GM19324 (cell line): ENCODE results near the gene FOXB1.

Experiments used
- ATAC-seq: cut with Tn5 transposase; IDR thresholded peaks from one replicate; pipeline ENCODE4 v1.9.1; 2021; ENCODE audit warnings: mild to moderate bottlenecking, moderate library complexity; ENCODE audit not compliant: unreplicated experiment, low FRiP score

Gene FOXB1

DNA sequence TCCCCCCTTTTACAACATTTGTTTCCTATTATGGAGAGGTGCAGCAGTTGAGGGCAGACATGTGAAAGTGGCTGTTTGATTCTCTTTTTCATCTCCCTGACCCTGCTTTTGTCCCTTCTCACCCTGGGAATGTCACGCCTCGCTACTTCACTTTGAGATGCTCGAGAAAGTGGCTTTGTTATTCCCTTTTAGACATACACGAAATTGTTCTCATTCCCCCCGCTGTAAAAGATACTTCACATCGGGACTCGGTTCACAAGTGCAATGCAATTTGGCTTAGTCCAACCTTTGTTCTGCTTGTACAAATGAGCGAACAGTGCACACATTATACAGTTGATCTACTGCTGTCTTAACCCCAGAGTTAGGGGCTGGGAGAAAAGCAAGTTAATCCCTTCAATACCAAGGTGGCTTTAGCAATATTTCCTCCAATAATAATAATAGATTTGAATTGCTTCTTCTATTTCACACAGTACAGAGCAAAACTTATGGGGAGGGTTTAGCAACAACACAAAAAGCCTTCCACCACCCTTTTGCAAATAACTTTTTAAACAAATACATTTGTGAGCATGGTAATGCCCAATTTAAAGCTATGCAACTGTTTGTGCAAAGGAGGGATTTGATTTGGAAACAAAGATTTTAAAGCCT lies 5.7 kb upstream of the FOXB1 start:
- no peak for ATAC-seq

DNA sequence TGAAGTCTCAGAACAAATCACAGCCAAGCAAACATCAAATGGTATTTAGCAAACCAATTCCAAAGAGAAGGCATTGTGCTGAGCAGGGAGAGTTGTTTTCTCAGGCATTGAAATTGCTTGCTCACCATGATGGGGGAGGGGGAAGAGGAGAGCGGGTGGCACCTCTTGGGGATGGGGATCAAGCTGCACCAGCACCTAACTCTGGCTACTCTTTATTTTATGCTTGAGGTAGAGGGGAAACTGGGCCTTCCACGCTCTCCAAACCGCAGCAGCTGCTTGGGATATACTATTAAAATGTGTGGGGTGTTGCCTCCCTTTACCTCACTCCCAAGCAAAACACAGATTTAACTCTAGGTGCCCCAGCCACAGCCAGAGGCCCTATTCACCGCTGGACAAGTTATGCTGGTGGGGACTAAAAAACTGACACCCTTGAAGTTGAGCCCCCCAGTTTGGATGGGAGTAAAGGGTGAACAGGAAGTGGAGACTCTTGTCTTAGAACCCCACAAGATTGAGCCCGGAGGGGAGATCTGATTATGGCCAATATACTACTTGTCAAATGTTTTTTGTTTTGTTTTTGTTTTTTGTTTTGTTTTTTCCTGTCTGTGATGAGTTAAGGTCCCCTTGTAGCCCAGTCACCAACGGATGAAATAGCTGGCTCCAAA lies 5.0 kb upstream of the FOXB1 start:
- no peak for ATAC-seq

DNA sequence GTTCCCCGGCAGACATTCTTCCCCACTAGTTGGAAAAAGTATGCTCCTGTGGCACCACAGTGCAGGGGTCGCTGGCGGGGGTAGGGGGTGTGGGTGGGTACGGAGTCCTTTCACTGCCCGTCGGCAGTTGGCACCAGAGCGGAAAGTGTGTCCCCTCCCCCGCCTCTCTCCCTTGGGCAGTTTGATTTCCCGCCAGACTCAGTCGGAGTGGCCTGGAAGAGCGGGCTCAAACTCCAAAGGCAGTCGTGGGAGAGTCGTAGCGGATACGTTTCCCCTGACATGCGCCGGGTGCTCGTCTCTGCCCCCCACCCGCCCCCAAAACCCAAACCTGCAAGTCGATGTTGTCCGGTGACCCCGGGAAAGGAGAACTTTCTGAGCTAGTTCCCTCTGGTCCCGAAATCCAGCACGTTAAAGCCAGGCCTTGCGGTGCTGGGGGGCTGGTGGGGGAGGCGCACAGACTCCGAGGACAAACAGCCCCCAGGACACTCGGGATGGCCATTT lies 4.4 kb upstream of the FOXB1 start:
- ATAC-seq = no peak

DNA sequence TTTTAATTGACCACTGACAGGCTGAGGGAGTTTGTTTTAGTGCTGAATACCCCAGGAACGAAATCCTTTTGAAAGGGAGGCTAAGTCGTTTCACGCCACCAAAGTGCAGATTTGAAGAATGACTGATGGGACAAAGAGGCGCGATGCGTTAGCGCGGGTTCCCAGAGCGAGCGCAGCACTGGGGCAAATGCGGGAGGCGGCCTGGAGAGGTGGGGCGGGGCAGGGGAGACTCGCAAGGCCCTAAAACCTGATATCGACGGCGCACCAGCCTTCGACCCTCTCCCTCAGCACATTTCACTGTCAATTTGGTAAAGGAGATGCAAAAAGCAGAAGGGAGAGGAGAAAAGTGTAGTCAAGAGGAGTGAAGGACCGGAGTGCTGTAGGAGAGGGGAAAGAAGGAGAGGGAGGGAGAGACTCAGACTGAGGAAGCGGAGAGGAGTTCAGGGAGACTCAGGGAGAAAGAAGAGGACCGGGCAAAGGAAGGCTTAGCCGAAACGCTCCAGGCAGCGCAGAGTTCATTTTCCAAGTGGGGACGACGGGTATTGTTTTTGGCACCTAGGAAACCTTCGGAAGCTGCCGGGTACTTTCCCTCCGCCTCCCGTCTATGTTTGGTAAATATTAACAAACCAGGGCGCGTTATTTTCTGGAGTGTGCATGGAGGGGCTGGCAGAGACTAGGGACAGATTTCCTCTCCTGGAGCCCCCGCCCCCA lies 3.8 kb upstream of the FOXB1 start:
- no peak for ATAC-seq

DNA sequence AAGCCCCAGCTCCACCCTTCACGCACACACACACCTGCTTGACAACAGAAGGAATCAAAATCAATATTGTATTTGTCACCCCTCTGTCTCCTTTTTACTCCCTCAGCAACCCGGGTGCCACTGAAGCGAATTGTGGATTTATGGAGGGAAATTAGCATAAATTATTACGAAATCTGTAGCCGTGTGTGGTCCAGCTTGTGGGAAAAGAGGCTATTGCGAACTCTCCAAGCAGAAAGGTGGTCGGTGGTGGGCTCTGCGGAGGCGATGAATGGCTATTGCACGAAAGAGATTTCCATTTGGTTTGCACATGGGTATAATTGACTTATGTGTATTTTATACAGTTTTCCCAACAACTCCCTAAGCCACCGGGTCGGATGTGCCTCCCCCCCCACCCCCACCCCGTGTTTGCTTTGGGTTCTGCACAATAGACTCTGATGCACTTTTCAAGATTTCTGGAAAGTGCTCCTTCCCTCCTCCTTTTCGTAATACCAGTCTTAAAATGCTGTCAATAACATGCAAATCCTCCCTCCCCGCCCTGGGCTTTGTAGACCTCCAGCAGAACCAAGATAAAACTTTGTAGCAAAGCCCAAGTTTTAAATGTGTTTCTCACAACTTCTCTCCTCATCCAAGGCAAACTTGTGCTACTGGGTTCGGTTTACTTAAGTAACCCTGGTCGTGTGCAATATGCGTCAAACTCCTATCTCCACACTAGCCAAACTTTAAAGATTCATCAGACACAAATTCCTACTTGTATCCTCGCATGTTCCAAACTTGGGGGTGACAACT lies 3.1 kb upstream of the FOXB1 start:
- no peak for ATAC-seq

DNA sequence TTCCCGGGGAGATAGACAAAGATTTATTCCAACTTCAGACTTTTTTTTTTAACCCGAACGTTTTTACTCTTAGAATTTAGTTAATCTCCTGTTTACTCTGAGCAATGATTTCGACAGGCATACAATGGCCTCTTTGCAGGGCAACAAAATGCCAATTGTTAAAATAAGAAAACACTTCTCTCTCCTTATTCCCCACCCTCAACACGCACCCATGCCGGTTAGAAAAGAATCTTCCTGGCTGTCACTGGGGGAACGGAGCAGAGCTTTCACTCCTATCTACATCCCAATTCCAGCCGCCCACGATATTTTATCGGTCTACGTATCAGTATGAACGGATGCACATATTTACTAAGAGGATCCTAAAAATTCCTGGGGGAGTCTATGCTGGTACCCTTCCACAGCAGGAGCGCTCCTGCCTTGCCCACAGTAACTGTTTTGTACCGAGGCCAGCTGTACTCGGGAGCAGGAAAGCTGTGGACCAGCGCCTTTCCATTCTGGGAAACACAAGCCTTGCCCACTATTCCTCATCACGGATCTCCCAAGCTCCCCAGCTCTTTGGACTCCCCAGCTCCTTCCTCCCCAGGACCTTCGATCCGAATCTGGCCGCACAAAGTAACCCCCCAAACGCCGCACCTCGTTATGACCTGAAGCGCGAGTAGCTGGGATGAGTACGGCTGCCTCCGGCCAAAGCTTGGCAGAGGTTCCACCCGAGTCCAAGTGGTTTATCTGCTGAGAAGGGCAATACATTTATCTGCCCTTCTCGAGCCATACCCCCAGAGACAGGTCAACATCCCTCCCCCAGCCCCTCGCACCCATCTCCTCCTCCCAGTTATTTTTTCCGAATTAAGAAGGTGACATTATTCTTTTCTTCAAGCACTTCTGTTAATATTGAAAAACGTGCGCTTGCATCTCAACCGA lies 2.2 kb upstream of the FOXB1 start:
- no peak for ATAC-seq

DNA sequence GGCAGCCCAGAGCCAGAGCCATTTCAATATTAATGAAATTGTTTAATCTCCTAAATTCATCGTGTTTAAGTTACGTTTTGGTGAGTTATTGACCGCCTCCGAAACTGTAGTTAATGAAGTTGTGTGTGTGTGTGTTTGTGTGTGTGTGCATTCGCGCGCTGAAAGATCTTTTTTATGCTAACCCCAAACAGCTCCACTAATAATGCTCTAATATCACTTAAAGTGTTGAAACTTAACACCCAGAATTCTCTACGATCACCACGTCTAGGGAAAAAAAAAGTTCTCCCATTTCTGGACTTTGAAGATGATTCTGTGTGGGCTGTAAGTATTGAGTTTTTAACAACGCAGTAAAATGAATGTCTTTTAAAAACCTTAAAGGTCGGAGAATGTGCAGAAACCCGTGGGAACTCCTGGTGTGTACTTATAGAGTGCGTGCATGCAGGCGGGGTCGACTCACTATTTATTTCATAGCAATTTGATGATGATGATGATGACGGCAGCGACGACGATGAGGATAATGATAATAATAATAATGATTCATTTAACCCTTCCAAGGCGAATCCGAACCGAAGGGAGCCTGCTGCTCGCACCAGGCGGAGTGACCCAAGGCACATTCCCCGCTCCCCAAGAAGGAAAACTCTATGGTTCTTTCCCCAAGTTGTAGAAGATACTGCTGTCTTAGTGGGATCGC lies 1.4 kb upstream of the FOXB1 start:
- no peak for ATAC-seq

DNA sequence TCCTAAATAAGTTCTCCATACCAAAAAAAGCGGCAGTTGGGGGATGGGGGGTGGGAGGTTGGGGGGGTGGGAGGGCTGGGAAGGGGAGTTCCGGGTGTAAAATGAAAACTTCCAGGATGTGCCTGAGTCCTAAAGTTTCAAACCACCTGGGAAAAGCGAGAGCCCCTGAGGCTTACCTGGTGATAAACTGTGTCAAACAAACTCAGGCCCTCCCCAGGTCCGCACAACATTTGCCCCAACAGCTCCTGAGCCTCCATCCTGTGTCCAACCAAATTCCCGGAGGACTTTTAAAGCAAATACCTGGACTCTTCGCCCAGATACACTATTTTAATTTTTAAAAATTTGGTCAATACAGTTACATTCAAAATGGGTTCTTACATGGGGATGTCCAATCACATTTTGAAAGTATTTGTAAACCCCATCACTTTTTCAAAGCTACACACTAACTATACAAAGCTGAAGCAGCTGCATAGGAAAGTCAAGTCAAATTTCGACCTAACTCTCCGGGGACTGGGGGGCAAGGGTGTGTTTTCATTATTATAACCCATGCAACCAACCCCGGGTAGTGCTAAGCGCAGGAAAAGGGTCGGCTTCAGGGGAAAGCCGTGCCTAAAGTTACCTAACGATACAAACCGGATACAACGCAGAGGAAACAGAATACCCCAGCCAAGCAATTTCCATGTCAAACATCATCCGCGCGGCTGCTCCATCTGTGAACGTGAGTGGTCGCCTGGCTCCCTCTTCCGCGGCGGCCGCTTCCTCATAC lies 685 bp upstream of the FOXB1 start:
- no peak for ATAC-seq

DNA sequence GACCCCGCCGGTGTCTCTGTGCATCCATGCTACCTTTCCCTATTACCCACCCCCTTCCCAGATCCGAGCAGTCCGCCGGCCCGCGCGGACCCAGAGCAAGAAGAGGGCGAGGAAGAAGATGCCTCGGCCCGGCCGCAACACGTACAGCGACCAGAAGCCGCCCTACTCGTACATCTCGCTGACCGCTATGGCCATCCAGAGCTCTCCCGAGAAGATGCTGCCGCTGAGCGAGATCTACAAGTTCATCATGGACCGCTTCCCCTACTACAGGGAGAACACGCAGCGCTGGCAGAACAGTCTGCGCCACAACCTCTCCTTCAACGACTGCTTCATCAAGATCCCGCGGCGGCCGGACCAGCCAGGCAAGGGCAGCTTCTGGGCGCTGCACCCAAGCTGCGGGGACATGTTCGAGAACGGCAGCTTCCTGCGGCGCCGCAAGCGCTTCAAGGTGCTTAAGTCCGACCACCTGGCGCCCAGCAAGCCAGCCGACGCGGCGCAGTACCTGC lies 788 bp downstream of the FOXB1 start:
- ATAC-seq = no peak

DNA sequence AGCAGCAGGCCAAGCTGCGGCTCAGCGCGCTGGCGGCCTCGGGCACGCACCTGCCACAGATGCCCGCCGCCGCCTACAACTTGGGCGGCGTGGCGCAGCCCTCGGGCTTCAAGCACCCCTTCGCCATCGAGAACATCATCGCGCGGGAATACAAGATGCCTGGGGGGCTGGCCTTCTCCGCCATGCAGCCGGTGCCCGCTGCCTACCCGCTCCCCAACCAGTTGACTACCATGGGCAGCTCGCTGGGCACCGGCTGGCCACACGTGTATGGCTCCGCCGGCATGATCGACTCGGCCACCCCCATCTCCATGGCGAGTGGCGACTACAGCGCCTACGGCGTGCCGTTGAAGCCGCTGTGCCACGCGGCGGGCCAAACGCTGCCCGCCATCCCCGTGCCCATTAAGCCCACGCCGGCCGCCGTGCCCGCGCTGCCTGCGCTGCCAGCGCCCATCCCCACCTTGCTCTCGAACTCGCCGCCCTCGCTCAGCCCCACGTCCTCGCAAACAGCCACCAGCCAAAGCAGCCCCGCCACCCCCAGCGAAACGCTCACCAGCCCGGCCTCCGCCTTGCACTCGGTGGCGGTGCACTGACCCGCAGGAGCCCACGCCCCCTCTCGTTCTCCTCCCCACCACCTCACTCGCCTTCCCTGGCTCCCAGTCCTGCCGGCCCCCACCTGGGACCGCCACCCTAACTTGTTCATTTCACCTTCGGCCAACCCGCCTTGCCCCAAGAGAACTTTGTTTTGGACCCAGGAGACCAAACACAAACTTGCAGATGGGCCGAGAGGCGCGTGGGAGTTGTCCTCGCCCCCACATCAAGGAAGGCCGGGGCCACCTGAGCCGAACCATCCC lies 1.5 kb downstream of the FOXB1 start:
- no peak for ATAC-seq

DNA sequence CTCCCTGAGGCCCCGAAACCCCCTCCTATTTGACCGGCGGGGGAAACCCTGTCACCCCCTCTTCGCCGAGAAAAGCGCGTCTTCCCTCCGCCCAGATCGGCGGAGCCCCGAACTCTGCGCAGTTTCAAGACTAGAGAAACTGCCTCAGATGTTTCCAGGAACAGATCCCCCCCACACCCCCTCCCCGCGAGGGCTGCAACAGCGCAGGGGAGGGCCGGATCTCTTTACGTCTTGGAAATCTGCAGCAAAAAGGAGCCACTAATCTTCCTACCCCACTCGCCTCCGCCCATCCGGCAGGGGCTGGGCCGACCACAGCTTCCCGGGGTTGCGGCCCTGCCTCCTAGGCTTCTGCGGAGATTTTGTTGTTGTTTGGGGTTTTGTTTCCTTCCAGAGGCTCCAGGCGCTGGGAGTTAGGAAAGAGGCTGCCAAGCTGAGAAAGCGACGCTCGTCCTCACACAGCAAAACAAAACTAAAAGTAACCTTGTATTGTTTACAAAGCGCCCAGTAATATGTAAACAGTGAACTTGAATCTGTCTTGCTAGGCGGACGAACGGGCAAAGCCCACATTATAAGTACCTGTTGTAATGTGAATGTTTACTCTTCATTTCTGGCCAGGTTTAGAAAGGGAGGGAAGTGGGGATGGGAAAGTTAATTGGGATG lies 2.2 kb downstream of the FOXB1 start:
- ATAC-seq = peak; percentile 55

DNA sequence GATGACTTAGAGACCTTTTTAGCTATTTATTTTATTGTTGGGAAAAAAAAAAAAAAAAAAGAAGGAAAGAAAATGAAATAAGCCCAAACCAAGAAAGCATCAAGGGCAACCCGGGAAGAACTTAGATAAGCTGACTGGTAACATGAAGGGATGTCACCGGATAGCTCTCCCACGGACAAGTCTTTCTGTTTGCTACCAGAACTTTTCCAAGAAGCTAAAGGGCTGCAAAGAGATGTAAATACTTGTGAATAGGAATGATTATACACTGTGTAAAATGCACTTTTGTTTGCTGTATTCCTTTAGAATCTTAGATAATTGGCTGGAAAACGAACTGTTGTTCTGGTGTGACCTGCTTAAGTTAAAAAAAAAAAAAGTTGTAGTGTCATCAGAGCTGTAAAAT lies 2.8 kb downstream of the FOXB1 start:
- no peak for ATAC-seq

DNA sequence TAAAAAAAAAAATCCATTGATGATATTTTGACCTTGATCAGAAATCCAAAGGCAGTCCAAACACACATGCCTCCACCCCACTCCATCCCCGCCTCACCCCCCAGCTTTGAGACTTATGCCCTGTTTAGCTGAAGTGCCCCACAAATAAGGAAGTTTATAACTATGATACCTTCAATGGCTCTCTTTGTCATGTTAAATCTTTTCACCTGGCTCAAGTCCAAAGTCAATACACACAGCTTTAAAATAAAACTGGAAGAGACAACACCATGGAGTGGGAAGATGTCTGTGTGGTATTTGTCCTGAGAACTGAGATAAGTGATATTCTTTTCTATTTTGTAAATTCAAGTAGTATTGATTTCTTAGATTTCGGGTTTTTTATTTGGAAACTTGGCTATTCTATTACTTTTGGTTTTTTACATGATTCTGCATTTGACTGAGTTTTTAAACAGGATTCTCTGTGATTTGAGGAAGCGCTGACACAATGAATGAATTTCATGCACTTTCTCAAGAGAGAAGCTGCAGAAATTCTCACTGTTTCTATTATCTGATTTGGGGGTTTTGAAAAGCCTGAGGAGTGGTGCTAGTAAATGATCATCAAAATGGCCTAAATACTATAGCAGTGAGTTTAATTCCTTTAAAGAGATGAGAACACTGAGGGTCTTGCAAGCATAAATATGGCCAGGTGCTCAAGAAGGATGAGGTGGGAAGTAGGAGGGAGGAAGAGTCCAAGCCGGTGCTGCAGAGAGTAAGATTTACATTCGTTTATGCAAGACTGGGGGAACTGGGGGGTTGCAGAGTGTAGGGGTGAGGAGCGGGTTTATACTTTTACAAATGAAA lies 5.2 kb downstream of the FOXB1 start:
- no peak for ATAC-seq

DNA sequence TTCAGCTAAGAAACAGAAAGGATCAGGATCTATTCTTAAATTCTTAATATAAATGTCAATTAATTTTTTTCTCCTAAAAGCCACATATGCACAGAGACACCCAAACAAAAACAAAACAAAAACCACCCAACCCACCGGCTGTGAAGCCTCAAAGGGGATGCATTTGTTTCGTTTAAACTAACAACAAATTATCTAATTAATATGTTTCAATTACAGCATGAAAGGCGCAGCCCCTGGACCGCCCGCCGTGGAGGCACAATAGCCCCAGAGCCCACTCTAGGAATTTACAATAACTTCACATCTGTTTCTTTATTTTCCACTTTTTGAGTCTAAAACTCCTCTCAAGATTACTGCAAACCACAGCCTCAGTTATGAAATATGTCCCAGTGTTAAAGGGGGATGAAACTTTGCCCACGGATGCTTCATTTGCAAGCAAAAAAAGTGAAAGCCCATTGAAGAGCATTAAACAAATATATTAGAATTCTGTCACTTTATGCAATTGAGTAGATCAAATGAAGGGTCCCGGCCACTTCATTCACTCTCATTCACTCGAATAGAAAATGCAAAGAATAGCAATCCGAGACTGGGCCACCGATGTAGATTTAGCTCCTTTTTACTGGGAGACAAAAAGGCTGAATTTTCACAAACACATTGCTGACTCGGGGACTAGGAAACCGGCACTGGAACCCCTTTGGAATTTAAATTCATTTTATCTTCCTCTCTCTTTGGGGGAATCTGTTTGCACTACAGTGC lies 6.0 kb downstream of the FOXB1 start:
- no peak for ATAC-seq

DNA sequence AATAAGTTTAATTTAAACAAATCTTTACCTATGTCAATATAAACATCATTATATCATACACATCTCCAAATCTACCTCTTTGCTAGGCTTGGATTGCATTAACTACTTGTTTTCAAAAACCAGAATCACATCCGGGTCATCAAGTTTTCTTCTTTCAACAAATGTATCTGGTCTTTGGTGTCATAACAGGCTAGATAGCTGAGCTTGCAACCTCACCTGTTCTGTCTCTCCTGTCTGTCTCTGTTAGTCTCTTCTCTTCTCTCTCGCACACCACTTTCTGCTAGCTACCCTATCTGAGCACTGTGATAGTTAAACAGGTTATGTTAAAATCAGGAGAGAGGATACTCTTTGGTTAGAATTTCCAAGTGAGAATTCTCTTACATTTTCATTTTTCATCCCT lies 6.7 kb downstream of the FOXB1 start:
- ATAC-seq = no peak
